Epidermal melanocyte (primary cell): ENCODE data around the gene HIPK4.
"Not testable (repeated sequence)": the region's sequence is repeated elsewhere in the genome, so short reads cannot be mapped to it uniquely, and the experiment has no call there.

Experiments
- DNase-seq: peaks from one replicate; pipeline ENCODE4 v3.0.0; 2011; ENCODE audit warnings: low spot score; ENCODE audit not compliant: insufficient read length

HIPK4 gene

DNA sequence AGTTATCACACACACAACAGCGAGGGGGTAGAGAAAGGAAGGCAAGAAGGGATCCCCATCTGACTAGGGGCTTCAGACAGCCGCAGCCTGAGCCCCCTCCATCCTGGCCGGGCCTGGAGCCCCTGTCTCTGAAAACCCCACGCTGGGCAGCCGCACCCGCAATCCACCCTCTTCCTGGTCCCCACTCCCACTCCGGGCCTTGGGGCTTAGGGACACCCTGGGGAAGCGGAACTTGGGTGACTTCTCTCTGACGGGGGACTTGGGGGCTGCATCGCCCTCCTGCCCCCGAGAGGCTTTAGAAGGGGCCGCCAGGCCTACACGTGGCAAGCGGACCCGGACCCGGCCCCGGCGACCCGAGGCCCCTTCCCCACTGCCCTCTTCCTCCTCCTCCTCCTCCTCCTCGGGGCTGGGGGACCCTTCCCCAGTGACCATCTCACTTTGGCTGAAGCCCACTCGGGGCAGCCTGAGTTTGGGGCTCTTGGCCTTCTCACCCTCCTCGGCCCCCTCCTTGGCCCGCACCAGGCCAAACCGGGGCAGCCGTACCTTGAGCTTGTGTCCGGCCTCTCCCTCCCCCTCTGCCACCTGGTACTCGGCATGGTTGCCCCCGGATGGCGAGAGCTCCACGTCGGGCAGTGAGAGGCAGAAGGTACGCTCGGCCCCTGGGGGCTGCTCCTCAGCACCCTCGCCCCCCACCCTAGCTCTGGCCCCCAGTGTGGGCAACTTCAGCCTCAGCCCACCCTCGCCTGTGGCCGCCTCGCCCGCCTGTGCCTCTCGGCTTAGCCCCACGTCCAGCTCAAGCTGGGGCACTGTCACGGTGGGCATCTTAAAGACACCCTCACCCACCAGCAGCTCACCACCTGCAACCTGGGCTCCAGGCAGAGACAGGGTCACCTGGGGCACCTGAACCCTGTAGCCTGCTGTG lies 4.2 kb upstream of the HIPK4 start:
- DNase-seq, result no peak

DNA sequence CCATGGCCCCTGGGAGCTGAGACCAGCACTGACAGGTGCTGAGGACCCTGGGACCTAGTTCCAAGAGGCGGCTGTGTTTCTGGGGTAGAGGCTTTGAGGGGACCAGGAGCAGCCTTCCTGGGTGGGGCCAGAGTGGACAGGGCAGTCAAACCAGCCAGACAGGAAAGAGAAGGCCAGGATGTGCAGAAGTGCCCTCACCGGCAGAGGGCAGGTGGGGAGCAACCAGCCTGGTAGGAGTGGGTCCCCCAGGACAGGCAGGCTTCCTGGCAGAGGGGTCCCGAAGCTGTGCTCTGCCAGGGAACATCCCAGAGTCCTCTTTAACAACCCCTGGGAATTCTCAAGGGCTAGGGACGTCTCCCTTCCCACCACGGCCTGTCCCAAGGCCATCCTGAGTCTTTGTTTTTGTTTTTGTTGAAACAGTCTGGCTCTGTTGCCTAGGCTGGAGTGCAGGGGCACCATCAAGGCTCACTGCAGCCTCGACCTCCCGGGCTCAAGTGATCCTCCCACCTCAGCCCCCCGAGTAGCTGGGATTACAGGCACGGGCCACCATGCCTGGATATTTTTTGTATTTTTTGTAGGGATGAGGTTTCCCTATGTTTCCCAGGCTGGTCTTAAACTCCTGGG lies 3.0 kb upstream of the HIPK4 start:
- DNase-seq, result no peak

DNA sequence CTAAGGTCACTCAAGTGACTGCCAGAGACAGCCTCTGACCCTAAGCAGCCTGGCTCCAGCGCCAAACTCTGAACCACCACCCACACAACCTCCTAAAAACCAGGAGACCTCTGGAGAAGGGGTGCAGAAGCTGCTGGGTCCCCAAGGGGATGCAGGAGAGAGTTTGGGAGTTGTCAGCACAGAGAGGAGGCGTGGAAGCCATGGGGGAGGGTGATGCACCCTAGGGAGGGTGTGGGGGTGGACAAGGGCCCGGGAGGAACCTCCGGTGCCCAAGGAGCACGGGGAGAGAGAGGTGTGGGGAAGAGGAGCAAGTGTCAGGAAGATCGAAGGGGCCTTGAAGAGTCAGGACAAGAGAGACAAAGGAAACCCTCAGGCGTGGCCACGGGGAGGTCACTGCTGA lies 2.1 kb upstream of the HIPK4 start:
- DNase-seq, result no peak

DNA sequence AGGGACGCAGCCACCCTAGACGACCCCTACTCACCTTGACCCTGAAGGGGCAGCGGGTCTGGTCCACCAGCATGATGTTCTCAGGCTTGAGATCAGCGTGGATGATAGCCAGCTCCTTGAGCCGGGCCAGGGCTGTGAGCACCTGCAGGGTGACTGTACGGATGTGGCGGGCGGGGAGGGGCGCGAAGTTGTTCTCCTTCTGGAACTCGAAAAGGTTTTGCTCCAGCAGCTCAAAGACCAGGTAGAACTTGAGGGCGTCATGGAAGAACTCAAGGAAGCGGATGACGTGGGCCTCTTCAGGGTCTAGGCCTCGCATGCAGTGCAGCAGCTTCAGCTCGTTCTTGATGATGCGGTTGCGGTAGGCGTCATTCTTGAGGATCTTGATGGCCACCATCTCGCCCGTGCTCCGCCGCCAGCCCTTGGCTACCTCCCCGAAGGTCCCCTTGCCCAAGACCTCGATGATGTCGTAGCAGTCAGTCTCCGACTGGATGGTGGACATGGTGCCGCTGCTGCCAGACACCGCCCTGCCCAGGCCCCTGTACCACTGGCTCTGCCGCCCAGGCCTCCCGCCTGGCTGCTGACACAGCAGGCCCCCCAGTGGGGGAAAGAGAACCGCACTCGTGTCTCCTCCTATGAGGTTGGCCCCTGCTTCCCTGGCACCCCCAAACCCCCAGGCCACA lies 437 bp downstream of the HIPK4 start:
- no peak for DNase-seq

GRCh38 chr19:40388481-40388880 lies 1.5 kb downstream of the HIPK4 start:
- DNase-seq, result no peak

DNA sequence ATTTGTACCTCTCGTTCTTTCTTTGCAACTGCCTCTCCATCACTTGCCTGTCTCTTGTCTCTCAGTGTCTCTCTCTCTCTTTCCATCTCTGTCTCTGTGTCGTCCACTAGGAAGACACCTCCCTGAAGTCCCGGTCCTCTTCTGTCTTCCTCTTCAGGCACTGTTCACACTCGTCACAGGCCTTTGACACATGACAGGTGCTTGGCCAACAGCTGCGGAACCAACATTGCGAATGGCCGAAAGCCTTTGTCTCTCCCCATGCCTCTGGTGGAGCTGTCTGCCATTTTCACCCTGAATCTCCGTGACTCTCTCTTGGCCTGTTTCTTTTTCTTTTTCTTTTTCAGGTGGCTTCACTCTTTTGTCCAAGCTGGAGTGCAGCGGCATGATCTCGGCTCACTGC lies 2.8 kb downstream of the HIPK4 start:
- DNase-seq, result no peak

- no peak for DNase-seq
Measured at GRCh38 chr19:40383668-40384248, 6.2 kb downstream of the HIPK4 start.

- no peak for DNase-seq
Measured at GRCh38 chr19:40381321-40381720, 8.7 kb downstream of the HIPK4 start.

DNA sequence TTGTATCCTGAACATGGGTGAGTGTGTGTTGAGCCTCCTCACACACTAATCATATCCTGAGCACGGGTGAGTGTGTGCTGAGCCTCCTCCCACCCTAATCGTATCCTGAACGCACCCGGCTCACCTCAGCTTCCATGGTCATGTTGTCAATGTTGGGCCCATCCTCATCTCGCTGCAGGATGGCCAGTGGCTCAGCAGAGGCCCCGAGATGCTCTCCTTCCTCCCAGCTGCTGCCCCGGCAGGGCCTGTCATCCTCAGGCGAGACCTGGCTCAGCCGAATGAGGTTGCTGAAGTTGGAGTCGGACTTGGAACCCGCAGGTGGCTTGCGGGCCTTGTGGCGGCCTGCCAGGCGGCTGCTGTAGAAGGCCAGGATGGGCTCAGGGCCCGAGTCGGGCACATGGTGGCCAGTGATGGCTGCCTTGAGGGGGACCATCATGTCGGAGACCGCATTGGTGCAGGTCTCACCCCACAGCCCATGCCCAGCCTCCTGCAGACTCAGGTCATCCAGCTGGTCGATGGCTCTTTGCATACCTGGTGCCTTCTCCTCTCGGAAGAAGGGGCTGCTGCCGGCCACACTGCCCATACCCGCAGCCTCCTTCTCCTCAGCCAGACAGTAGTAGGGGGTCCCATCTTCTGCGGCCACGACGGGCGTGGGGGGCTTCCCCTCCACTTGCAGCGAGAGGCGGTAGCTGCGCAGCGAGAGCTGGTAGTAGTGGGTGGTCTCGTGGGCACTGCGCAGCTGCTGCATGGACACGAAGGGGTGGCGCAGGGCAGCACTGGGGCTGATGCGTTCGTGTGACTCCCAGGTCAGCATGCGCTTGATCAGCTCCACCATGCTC lies 9.6 kb downstream of the HIPK4 start:
- DNase-seq, result no peak

DNA sequence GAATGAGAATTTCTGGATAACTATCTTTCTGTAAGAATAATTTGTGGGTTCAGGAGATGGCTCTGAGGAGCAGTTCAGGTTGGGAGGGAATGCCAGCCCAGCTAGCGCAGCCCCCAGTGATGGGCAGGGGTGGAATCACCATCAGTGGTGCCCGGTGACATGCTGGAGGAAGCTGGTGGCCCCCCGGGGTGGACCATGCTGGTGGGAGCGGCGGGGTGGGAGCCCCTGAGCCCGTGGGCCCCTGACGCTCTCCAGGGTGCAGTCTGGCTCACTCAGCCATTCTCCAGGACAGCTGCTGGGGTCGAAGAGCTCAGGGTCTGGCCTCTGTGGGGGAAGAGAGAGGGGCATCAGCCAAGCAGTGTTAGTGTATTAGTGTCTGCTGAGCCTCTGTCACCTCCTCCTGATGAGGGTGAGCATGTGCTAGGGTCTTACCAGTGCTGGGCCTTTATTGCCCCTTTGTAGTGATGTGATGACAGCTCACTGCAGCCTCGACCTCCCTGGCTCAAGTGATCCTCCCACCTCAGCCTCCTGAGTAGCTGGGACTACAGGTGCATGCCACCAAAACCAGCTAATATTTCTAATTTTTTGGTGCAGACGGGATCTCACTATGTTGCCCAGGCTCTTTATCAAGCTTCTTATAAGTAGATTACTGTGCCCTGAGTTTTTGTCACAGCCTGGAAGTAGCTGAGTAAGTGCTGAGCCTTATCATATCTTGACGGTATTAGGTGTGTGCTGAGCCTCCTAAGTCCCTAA lies 10.4 kb downstream of the HIPK4 start:
- no peak for DNase-seq

GRCh38 chr19:40378509-40378908 lies 11.5 kb downstream of the HIPK4 start:
- DNase-seq, result no peak

DNA sequence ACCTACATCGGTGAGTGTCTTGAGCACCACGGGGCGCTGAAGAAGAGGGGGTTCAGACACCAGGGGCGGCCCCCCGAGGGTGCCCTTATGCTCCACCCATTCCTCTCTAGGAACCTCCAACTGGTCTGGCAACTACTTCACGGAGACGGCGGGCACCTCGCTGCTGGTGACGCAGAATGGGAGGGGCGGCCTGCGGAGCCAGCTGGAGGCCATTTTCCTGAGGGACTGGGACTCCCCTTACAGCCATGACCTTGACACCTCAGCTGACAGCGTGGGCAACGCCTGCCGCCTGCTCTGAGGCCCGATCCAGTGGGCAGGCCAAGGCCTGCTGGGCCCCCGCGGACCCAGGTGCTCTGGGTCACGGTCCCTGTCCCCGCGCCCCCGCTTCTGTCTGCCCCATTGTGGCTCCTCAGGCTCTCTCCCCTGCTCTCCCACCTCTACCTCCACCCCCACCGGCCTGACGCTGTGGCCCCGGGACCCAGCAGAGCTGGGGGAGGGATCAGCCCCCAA lies 12.1 kb downstream of the HIPK4 start:
- no peak for DNase-seq

- no peak for DNase-seq
Measured at GRCh38 chr19:40376286-40376862, 13.6 kb downstream of the HIPK4 start.

- no peak for DNase-seq
Measured at GRCh38 chr19:40374084-40374483, 15.9 kb downstream of the HIPK4 start.

GRCh38 chr19:40371802-40372122 lies 18.2 kb downstream of the HIPK4 start:
- no peak for DNase-seq

DNA sequence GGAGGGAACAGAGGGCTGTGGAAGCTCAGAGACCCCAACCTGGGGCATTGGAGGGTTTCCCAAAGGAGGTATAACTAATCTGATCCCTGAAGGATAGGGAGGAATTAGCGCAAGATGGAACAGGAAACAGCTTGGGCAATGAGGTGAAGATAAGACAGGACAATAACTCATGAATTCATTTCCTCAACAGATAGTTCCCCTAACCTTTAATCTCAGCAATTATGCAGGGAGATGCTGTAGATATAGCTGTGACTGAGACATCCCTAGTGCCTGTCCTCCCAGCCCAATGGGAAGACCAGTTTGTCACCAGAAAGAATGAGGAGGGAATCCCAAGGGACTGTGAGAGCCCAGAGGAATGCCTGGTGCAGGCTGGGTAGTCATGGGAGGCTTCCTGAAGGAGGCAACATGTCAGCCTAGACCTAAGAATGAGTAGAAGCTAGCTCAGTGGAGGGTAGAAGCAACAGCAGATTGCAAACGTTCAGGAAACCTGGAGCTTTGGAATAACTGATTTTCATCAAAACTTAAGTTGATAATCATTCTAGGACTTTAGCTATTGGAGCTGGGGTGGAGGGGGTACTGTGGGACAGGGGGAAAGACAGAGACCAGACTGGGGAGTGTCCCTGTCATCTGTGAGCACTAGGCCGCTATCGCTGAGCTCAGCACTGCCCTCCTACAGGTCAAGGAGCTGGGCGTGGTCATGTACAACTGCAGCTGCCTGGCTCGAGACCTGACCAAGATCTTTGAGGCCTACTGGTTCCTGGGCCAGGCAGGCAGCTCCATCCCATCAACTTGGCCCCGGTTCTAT lies 18.8 kb downstream of the HIPK4 start:
- no peak for DNase-seq

DNA sequence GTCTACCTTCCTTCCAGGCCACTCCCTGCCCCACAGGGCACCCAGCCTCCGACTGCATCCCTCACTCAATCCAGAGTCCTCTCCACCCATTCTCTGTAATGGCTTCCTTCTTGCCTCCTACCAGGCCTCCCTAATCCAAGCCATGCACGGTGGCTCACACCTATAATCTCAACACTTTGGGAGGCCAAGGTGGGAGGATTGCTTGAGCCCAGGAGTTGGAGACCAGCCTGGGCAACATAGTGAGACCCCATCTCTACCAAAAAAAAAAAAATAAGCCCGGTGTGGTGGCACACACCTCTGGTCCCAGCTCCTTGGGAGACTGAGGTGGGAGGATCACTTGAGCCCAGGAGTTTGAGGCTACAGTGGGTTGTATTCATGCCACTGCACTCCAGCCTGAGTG lies 19.7 kb downstream of the HIPK4 start:
- not testable (repeated sequence) for DNase-seq

GRCh38 chr19:40369797-40370196 lies 20.2 kb downstream of the HIPK4 start:
- no peak for DNase-seq
